GM23338 (cell line): ENCODE results near the gene POP7. TPM values are rescaled to one million over a fixed set of nuclear protein-coding genes. Genes with fewer than 3 reads are reported as not detected.
"Not testable (repeated sequence)": the region's sequence is repeated elsewhere in the genome, so short reads cannot be mapped to it uniquely, and the experiment has no call there.

Source experiments
- ATAC-seq: fragments of 200-7000 bp; cut with Tn5 transposase; 3 replicates; pipeline ENCODE4 v1.9.1; 2020
- DNase-seq: peaks from one replicate; pipeline ENCODE4 v3.0.0-alpha.2; 2015; ENCODE audit warnings: low spot score
- H2AFZ ChIP-seq: fragments of 200-600 bp; sonication (generic); 2 replicates; pipeline ENCODE4 v1.8.0; 2016; ENCODE audit warnings: antibody characterized with exemption, mild to moderate bottlenecking, moderate library complexity
- H3F3A ChIP-seq: fragments of 200-600 bp; sonication (generic); replicated peaks from 2 replicates; pipeline ENCODE4 v1.8.0; 2017; ENCODE audit warnings: antibody characterized with exemption, mixed run types, low read depth
- H3K27ac ChIP-seq: fragments of 200-600 bp; sonication (generic); 2 replicates; pipeline ENCODE4 v1.6.1; 2016; ENCODE audit warnings: low read depth
- H3K27me3 ChIP-seq: fragments of 200-600 bp; sonication (generic); 2 replicates; pipeline ENCODE4 v1.8.0; 2016; ENCODE audit warnings: mild to moderate bottlenecking, mixed run types, moderate library complexity; ENCODE audit not compliant: insufficient read depth
- H3K36me3 ChIP-seq: fragments of 200-600 bp; sonication (generic); 2 replicates; pipeline ENCODE4 v1.8.0; 2016; ENCODE audit warnings: mild to moderate bottlenecking; ENCODE audit not compliant: insufficient read depth
- H3K4me1 ChIP-seq: fragments of 200-600 bp; sonication (generic); 2 replicates; pipeline ENCODE4 v1.8.0; 2016; ENCODE audit warnings: mild to moderate bottlenecking, moderate library complexity; ENCODE audit not compliant: insufficient read depth
- H3K4me2 ChIP-seq: fragments of 200-600 bp; sonication (generic); 2 replicates; pipeline ENCODE4 v1.7.1; 2017; ENCODE audit warnings: mixed run types
- H3K4me3 ChIP-seq: fragments of 200-600 bp; sonication (generic); 2 replicates; pipeline ENCODE4 v1.6.1; 2016; ENCODE audit warnings: mixed run types
- H3K79me2 ChIP-seq: fragments of 200-600 bp; sonication (generic); replicated peaks from 2 replicates; pipeline ENCODE4 v1.8.0; 2017; ENCODE audit warnings: mild to moderate bottlenecking; ENCODE audit not compliant: insufficient read depth
- H3K9me2 ChIP-seq: fragments of 200-600 bp; sonication (generic); 2 replicates; pipeline ENCODE4 v1.8.0; 2017; ENCODE audit not compliant: insufficient read depth
- H4K20me1 ChIP-seq: fragments of 200-600 bp; sonication (generic); replicated peaks from 2 replicates; pipeline ENCODE4 v1.8.0; 2017; ENCODE audit warnings: mild to moderate bottlenecking; ENCODE audit not compliant: insufficient read depth
- H3K27ac Mint-ChIP-seq: 2 replicates; pipeline ENCODE4 v1.8.0; 2020; ENCODE audit warnings: inconsistent platforms, mild to moderate bottlenecking, moderate library complexity, mixed read lengths
- H3K27me3 Mint-ChIP-seq: 3 replicates; pipeline ENCODE4 v1.8.0; 2022; ENCODE audit warnings: low read depth, mild to moderate bottlenecking, moderate library complexity, mixed read lengths, inconsistent platforms; ENCODE audit not compliant: insufficient read depth, poor library complexity
- H3K36me3 Mint-ChIP-seq: 3 replicates; pipeline ENCODE4 v1.8.0; 2021; ENCODE audit warnings: low read depth, mild to moderate bottlenecking, inconsistent platforms, moderate library complexity, mixed read lengths
- H3K4me1 Mint-ChIP-seq: 3 replicates; pipeline ENCODE4 v1.8.0; 2020; ENCODE audit warnings: mild to moderate bottlenecking, inconsistent platforms, mixed read lengths
- H3K4me3 Mint-ChIP-seq: 3 replicates; pipeline ENCODE4 v1.8.0; 2021; ENCODE audit warnings: moderate library complexity, mild to moderate bottlenecking, inconsistent platforms, mixed read lengths
- H3K9me3 Mint-ChIP-seq: 3 replicates; pipeline ENCODE4 v1.8.0; 2020; ENCODE audit warnings: moderate library complexity, mild to moderate bottlenecking, inconsistent platforms, mixed read lengths
- CREB1 ChIP-seq: fragments of 250-450 bp; sonication (Bioruptor Pico); IDR thresholded peaks from 2 replicates; pipeline ENCODE4 v1.5.0; 2020; ENCODE audit warnings: low read depth, mild to moderate bottlenecking, moderate library complexity
- CTCF ChIP-seq, 2 experiments: fragments of 200-600 bp in 1 of 2; sonication (generic) in 1 of 2; conservative IDR thresholded peaks; 2 replicates each; pipeline versions ENCODE4 v1.5.1 to v1.6.1; 2016 to 2017; ENCODE audit warnings: antibody characterized with exemption in 2 of 2, low read depth in 2 of 2, mild to moderate bottlenecking in 2 of 2, moderate library complexity in 1 of 2
- POLR2AphosphoS5 ChIP-seq: IDR thresholded peaks from 2 replicates; pipeline ENCODE4 v1.6.1; 2016; ENCODE audit warnings: antibody characterized with exemption, low read depth
- ZNF462 ChIP-seq: fragments of 250-450 bp; sonication (Bioruptor Pico); IDR thresholded peaks from 2 replicates; pipeline ENCODE4 v1.5.0; 2020; ENCODE audit warnings: mild to moderate bottlenecking, moderate library complexity
- long read RNA-seq: library from polyadenylated mRNA; unstranded; transcript quantifications from one replicate; pipeline ENCODE4 v2.0.0, GENCODE V29; 2020; ENCODE audit not compliant: unreplicated experiment
- polyA plus RNA-seq: library from polyadenylated mRNA; unstranded; fragments of >200 nt; fragmentation: Nextera tagmentation; extraction: Ambion mirVana; gene quantifications from 2 replicates; pipeline ENCODE4 v1.2.1, GENCODE V29; 2016
- total RNA-seq: library from RNA; depleted of rRNA; stranded (reverse); fragments of >200 nt; shearing (Covaris generic); gene quantifications from 2 replicates; pipeline ENCODE4 v1.2.3, GENCODE V29; 2014; rRNA removed
- TF ChIP-seq, protein P1 (sequence below): IDR thresholded peaks from 2 replicates; pipeline ENCODE4 v1.6.1; 2016; ENCODE audit warnings: antibody characterized with exemption

The POP7 gene
- total RNA-seq (87.3 and 110 TPM in 2 replicates), polyA plus RNA-seq (216 and 219 TPM in 2 replicates)
- long read RNA-seq, transcript POP7-201 (2 exons, 927 nt), result major isoform, 76 of 79 reads
- long read RNA-seq, partial matches to known transcripts, result 1 of 79 reads
- long read RNA-seq, other reads (novel, unspliced or antisense), result 2 of 79 reads

DNA sequence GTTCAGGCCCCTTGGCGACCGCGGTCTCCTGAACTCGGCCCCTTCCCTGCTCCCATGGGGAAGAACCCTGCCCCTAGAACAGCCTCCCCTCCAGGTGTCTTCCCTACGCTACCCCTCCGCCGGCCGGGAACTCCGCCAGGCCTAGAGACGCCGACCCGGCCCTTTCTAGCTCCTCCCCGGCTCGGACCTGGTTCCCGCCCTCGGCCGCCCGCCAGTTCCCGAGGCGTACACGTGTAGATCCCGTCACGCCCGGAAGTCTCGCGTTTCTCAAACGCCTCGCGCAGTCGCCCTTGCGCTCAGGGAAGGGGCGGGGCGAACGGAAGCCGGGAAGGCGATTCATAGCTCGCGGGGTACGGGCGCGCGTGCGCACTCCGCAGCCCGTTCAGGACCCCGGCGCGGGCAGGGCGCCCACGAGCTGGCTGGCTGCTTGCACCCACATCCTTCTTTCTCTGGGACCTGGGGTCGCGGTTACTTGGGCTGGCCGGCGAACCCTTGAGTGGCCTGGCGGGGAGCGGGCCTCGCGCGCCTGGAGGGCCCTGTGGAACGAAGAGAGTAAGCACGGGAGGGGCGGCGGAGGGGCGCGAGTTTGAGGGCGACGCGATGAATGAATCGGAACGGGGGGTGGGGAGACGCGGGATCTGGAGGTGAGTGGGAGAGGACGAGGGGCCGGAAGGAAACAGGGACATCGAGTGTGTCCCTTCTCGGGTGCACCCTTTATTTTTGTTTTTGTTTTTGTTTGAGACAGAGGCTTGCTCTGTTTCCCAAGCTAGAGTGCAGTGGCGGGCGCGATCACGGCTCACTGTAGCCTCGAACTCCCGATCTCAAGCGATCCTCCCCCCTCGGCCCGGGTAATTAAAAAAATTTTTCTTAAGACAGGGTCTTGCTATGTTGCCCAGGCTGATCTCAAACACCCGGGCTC, at the start of gene POP7:
Gene POP7, plus strand, starts transcription at position 369 of the 919 bp plus-strand sequence. CDS start 710 bp downstream, outside the sequence.
- H3K27ac Mint-ChIP-seq, result peak within 1 kb of the TSS; percentile 98
- H3K4me3 Mint-ChIP-seq, result peak within 1 kb of the TSS; percentile 98
- peak within 1 kb of the TSS; percentile 98 for H3K4me3 ChIP-seq
- H4K20me1 ChIP-seq, result peaks cover 12% of the 10 kb centered on the region
- ATAC-seq (peak; percentile 95), DNase-seq (peak; percentile 100)
- H3K79me2 ChIP-seq, result peaks cover 42% of the 10 kb centered on the region
- peaks cover 8% of the 10 kb centered on the region for H3K36me3 ChIP-seq
- peak; percentile 84 for TF ChIP-seq CREB1 (CRISPR knock-in tag)
- TF ChIP-seq, protein P1, sequence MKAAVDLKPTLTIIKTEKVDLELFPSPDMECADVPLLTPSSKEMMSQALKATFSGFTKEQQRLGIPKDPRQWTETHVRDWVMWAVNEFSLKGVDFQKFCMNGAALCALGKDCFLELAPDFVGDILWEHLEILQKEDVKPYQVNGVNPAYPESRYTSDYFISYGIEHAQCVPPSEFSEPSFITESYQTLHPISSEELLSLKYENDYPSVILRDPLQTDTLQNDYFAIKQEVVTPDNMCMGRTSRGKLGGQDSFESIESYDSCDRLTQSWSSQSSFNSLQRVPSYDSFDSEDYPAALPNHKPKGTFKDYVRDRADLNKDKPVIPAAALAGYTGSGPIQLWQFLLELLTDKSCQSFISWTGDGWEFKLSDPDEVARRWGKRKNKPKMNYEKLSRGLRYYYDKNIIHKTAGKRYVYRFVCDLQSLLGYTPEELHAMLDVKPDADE, result peak; percentile 75
- TF ChIP-seq CTCF (conservative IDR thresholded peaks at IDR 0.05; ENCODE audit: low read depth in 2 of 2), result 0 out of 4 replicates have a peak, but pooled peaks of 1 of the 2 experiments have one; percentile 0
- peak; percentile 89 for TF ChIP-seq POLR2AphosphoS5
- no peak for TF ChIP-seq ZNF462
- H2AFZ ChIP-seq, result peak within 1 kb of the TSS; percentile 82; the same call in 1 of the 2 replicates
- H3K36me3 Mint-ChIP-seq, result peaks cover 20% of the 10 kb centered on the region
- H3K27me3 Mint-ChIP-seq, result peaks cover 4% of the 10 kb centered on the region
- H3K9me3 Mint-ChIP-seq, result no peaks in the 10 kb centered on the region
- no peaks in the 10 kb centered on the region; the same call in 1 of the 2 replicates for H3K4me1 ChIP-seq
- H3K4me1 Mint-ChIP-seq, result peaks cover 9% of the 10 kb centered on the region
- peak within 1 kb of the TSS; percentile 87 for H3K27ac ChIP-seq
- H3F3A ChIP-seq, result peaks cover 17% of the 10 kb centered on the region; the same call in 1 of the 2 replicates
- H3K9me2 ChIP-seq, result no peaks in the 10 kb centered on the region
- H3K4me2 ChIP-seq, result peak within 1 kb of the TSS; percentile 91
- H3K27me3 ChIP-seq, result no peaks in the 10 kb centered on the region

DNA sequence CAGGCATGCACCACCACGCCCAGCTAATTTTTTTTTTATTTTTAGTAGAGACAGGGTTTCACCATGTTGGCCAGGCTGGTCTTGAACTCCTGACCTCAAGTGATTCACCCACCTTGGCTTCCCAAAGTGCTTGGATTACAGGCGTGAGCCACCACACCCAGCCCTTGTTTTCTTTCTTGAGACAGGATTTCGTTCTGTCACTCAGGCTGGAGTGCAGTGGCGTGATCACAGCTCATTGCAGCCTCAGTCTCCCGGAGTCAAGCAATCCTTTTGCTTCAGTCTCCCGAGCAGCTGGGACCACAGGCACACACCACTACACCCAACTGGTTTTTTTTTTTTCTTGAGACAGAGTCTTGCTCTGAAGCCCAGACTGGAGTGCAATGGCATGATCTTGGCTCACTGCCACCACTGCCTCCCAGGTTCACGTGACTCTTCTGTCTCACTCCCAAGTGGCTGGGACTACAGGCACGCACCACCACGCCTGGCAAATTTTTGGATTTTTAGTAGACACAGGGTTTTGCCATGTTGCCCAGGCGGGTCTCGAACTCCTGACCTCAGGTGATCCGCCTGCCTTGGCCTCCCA, 43.6 kb upstream of the POP7 start:
- H3F3A ChIP-seq, H3K27ac Mint-ChIP-seq, H3K79me2 ChIP-seq, H3K4me3 Mint-ChIP-seq, H4K20me1 ChIP-seq, DNase-seq, H3K4me1 ChIP-seq, ATAC-seq, H3K4me1 Mint-ChIP-seq, H3K36me3 ChIP-seq, H3K4me2 ChIP-seq, H3K27ac ChIP-seq, H3K36me3 Mint-ChIP-seq, H2AFZ ChIP-seq, H3K4me3 ChIP-seq, H3K9me2 ChIP-seq, H3K27me3 Mint-ChIP-seq, H3K9me3 Mint-ChIP-seq: not testable (repeated sequence)
- H3K27me3 ChIP-seq, result peaks cover 14% of the 10 kb centered on the region; the same call in 1 of the 2 replicates
